Medulla oblongata (tissue), 1 donor: Measurements from ENCODE around the gene C2orf81.
A peak's percentile ranks its signal among the peaks of the same experiment; 100 is the strongest.
"Not testable (repeated sequence)": the region's sequence is repeated elsewhere in the genome, so short reads cannot be mapped to it uniquely, and the experiment has no call there.

Experiments used
- DNase-seq: peaks from one replicate; pipeline ENCODE4 v3.0.0-alpha.2; 2015; ENCODE audit errors: extremely low spot score

The C2orf81 gene

GRCh38 chr2:74423231-74424095 is 2.0 kb upstream of the C2orf81 start:
- DNase-seq: no peak

GRCh38 chr2:74420443-74421103 is 846 bp downstream of the C2orf81 start:
- DNase-seq: not testable (repeated sequence)

GRCh38 chr2:74420006-74420405 is 1.4 kb downstream of the C2orf81 start:
- DNase-seq: no peak

- DNase-seq: no peak
Measured at GRCh38 chr2:74419345-74419744, 2.1 kb downstream of the C2orf81 start.

- no peak for DNase-seq
Measured at GRCh38 chr2:74418312-74418711, 3.1 kb downstream of the C2orf81 start.

GRCh38 chr2:74417763-74418162 is 3.7 kb downstream of the C2orf81 start:
- no peak for DNase-seq

- DNase-seq: no peak
Measured at GRCh38 chr2:74417197-74417596, 4.2 kb downstream of the C2orf81 start.

- no peak for DNase-seq
Measured at GRCh38 chr2:74416778-74417177, 4.6 kb downstream of the C2orf81 start.

GRCh38 chr2:74415762-74416395 is 5.5 kb downstream of the C2orf81 start:
- DNase-seq: no peak

- peak; percentile 54 for DNase-seq
Measured at GRCh38 chr2:74414881-74415761, 6.3 kb downstream of the C2orf81 start.

- no peak for DNase-seq
Measured at GRCh38 chr2:74414441-74414840, 7.0 kb downstream of the C2orf81 start.

GRCh38 chr2:74413001-74413698 is 8.3 kb downstream of the C2orf81 start:
- no peak for DNase-seq

- DNase-seq: no peak
Measured at GRCh38 chr2:74407682-74408081, 13.7 kb downstream of the C2orf81 start.

- no peak for DNase-seq
Measured at GRCh38 chr2:74406035-74406434, 15.4 kb downstream of the C2orf81 start.

GRCh38 chr2:74401891-74402290 is 19.5 kb downstream of the C2orf81 start:
- no peak for DNase-seq

GRCh38 chr2:74399785-74400184 is 21.6 kb downstream of the C2orf81 start:
- no peak for DNase-seq

- DNase-seq: no peak
Measured at GRCh38 chr2:74396149-74396548, 25.3 kb downstream of the C2orf81 start.

GRCh38 chr2:74393525-74393924 is 27.9 kb downstream of the C2orf81 start:
- DNase-seq: no peak

GRCh38 chr2:74392449-74392743 is 29.0 kb downstream of the C2orf81 start:
- no peak for DNase-seq

- peak; percentile 97 for DNase-seq
Measured at GRCh38 chr2:74391580-74392448, 29.6 kb downstream of the C2orf81 start.
